Glutamatergic neuron (in vitro differentiated cells): ENCODE data around the gene POLN. TPM values are rescaled to one million over a fixed set of nuclear protein-coding genes. Genes with fewer than 3 reads are reported as not detected.

ENCODE experiments used
- DNase-seq: peaks from one replicate; pipeline ENCODE4 v3.0.0; 2022
- H3K27ac Mint-ChIP-seq: one replicate; pipeline ENCODE4 v1.8.0; 2020; ENCODE audit warnings: mild to moderate bottlenecking, mixed read lengths, inconsistent platforms; ENCODE audit not compliant: unreplicated experiment
- H3K27me3 Mint-ChIP-seq: one replicate; pipeline ENCODE4 v1.8.0; 2020; ENCODE audit warnings: mild to moderate bottlenecking, moderate library complexity, mixed read lengths, inconsistent platforms; ENCODE audit not compliant: unreplicated experiment
- H3K36me3 Mint-ChIP-seq: one replicate; pipeline ENCODE4 v1.8.0; 2020; ENCODE audit warnings: mild to moderate bottlenecking, mixed read lengths, inconsistent platforms; ENCODE audit not compliant: unreplicated experiment
- H3K4me1 Mint-ChIP-seq: one replicate; pipeline ENCODE4 v1.8.0; 2020; ENCODE audit warnings: mild to moderate bottlenecking, low read depth, mixed read lengths, inconsistent platforms; ENCODE audit not compliant: unreplicated experiment
- H3K4me3 Mint-ChIP-seq: one replicate; pipeline ENCODE4 v1.8.0; 2020; ENCODE audit warnings: mild to moderate bottlenecking, mixed read lengths, inconsistent platforms; ENCODE audit not compliant: unreplicated experiment
- H3K9me3 Mint-ChIP-seq: one replicate; pipeline ENCODE4 v1.8.0; 2020; ENCODE audit warnings: mild to moderate bottlenecking, moderate library complexity, mixed read lengths, inconsistent platforms; ENCODE audit not compliant: unreplicated experiment
- total RNA-seq: library from RNA; stranded (reverse); fragmentation: NEBNext Ultra II Directional; extraction: Animal tissue kit (Norgen Biotek cat#: 25700); gene quantifications from one replicate; pipeline ENCODE4 v1.2.1, GENCODE V29; 2021; ENCODE audit not compliant: unreplicated experiment
- TF ChIP-seq, protein P1 (sequence below): fragments of 200-600 bp; sonication (generic); IDR thresholded peaks from one replicate; pipeline ENCODE4 v1.5.0; 2021; ENCODE audit not compliant: partially characterized antibody, unreplicated experiment

Gene POLN
- total RNA-seq, 1 donor from 2014 or later: 6.8 TPM

- Mint-ChIP-seq H3K4me3 (no peak overlapping the region), H3K4me1 (peaks cover 4% of the 10 kb centered on the region), H3K9me3 (no peaks in the 10 kb centered on the region), H3K27ac (no peak overlapping the region), H3K36me3 (no peaks in the 10 kb centered on the region), H3K27me3 (peaks cover 1% of the 10 kb centered on the region)
- TF ChIP-seq, protein P1, sequence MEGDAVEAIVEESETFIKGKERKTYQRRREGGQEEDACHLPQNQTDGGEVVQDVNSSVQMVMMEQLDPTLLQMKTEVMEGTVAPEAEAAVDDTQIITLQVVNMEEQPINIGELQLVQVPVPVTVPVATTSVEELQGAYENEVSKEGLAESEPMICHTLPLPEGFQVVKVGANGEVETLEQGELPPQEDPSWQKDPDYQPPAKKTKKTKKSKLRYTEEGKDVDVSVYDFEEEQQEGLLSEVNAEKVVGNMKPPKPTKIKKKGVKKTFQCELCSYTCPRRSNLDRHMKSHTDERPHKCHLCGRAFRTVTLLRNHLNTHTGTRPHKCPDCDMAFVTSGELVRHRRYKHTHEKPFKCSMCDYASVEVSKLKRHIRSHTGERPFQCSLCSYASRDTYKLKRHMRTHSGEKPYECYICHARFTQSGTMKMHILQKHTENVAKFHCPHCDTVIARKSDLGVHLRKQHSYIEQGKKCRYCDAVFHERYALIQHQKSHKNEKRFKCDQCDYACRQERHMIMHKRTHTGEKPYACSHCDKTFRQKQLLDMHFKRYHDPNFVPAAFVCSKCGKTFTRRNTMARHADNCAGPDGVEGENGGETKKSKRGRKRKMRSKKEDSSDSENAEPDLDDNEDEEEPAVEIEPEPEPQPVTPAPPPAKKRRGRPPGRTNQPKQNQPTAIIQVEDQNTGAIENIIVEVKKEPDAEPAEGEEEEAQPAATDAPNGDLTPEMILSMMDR: no peak
- DNase-seq: no peak
These were observed 30.9 kb upstream of the POLN start for GRCh38 chr4:2272828-2273120.

DNA sequence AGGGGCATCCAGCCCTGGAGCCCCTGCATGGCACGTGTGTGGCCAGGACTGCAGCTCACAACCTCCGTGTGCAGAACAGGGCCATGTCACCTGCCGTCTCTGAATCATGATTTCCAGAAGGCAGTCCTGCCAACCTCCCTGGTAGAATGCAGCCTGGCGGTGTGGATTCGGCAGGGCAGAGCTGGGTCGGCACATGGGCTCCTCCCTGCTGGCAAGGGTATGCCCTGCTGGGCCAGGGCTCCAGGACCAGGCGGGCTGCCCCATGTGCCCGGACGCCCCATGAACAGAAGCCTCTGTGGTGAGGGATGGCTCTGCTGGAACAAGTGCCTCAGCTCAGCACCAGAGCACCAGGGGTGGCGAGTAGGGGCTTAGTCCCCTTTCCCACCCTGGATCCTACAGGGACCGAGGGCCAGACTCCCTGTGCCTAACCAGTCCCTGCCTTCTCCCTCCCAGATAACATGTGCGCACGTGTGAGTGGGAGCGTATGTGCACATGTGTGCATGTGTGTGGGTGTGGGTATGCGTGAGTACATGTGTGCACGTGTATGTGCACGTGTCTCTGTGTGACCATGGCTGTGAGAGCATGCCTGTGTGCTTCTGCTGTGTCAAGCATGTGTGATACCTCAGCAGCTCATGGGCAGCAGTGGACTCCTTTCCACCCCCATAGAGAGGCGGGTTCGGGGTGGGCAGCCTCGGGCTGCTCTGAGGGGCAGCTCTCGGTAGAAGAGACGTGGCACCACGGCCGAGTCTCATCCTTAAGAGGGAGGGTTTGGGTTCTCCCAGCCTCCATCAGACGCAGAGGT is 30.3 kb upstream of the POLN start:
- Mint-ChIP-seq H3K36me3 (no peaks in the 10 kb centered on the region), H3K27ac (no peak overlapping the region), H3K9me3 (no peaks in the 10 kb centered on the region), H3K27me3 (peaks cover 1% of the 10 kb centered on the region), H3K4me3 (no peak overlapping the region), H3K4me1 (peaks cover 4% of the 10 kb centered on the region)
- TF ChIP-seq, protein P1: no peak
- no peak for DNase-seq

DNA sequence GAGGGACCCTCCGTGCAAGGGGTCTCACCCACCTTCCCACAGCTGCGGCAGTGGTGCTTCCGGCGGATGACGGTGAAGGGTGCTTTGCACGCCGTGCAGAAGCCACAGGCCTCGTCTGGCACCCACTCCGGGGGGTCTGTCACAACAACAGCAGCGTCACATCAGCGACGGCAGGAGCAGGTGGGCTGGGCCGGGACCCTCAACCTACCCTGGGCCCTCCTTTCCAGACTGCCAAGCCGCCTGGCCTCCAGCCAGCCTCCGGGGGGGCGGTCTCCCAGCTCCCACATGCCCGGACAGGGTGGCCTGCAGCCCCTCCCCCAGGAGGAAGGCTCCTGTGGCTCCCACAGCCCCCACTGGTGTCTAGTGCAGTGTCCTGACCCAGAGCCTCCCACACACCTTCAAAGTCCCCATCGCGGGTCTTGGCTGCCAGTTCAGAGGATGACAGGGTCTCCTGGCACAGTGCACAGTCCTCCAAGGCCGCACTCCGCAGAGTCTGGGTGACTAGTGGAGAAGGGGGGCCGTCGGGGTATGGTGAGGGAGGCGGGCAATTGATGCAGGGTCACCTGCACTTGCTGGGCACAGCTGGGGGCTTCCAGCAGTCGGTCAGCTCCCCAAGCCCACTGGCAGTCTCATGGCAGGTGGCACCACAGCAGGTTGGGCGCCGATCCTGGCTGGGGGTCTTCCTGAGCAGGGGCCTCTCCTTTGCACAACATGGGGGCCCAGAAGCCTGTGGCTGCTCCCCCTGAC is 29.5 kb upstream of the POLN start:
- no peak overlapping the region for H3K27ac Mint-ChIP-seq
- no peak overlapping the region for H3K4me3 Mint-ChIP-seq
- TF ChIP-seq, protein P1: no peak
- no peaks in the 10 kb centered on the region for H3K9me3 Mint-ChIP-seq
- H3K36me3 Mint-ChIP-seq: no peaks in the 10 kb centered on the region
- peaks cover 1% of the 10 kb centered on the region for H3K27me3 Mint-ChIP-seq
- DNase-seq: no peak
- peaks cover 4% of the 10 kb centered on the region for H3K4me1 Mint-ChIP-seq

DNA sequence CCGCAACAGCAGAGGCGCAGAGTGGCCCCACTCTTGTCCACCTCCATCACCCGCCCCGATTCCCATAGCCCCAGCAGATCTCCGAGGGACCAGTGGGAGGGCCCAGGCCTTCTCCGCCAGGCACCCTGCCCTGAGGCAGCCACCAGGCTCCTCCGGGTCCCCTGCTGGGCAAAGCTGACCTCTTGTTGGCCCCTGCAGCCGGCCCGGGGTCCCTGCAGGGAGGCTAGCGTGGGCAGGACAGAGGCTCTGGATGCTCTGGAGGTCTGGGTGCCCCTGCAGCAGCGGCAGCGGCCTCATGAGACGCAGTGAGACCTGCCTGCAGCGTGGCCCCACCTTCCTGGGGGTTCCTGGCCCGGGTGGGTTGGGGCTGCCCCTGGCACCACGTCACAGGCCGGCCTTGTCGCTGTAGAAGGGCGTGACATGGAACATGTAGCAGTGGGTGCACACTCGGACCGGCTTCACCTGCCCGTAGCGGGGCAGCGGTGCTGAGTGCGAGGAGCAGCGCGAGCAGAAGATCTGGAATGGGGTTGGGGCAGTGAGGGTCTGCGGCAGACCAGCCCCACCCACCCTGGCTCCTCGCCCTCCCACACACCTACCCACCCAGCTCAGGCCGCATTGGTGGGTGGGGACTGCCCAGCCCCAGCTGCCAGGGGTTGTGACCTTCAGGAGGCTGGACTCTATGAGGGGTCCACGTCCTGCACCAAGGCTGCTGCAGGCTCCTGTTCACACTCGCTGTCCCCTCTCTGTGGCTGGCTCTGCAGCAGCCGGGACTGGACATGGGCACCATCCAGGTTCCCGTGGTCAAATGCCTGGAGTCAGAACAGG is 28.6 kb upstream of the POLN start:
- H3K9me3 Mint-ChIP-seq: no peaks in the 10 kb centered on the region
- no peak for DNase-seq
- peaks cover 4% of the 10 kb centered on the region for H3K4me1 Mint-ChIP-seq
- TF ChIP-seq, protein P1: no peak
- no peaks in the 10 kb centered on the region for H3K36me3 Mint-ChIP-seq
- H3K4me3 Mint-ChIP-seq: no peak overlapping the region
- H3K27ac Mint-ChIP-seq: no peak overlapping the region
- peaks cover 1% of the 10 kb centered on the region for H3K27me3 Mint-ChIP-seq
